Measurements from ENCODE around the gene OBP2B. TPM values are rescaled to one million over a fixed set of nuclear protein-coding genes. Genes with fewer than 3 reads are reported as not detected.
"Not testable (repeated sequence)": the region's sequence is repeated elsewhere in the genome, so short reads cannot be mapped to it uniquely, and the experiment has no call there.

The OBP2B gene
- total RNA-seq, 2 donors from 2014 or later: not detected

GRCh38 chr9:133230093-133230492, 21.0 kb upstream of the OBP2B start:
- ATAC-seq: no peak
- 72 to 79% methylated on average over 5 of the region's 5 CpGs for WGBS, 2 donors
- intact Hi-C loops (cut with DNase I): no loop called here
- Histone ChIP-seq H3K27me3 (no peaks in the 10 kb centered on the region), H3K36me3 (replicated peaks in 1 of 2; ENCODE audit: insufficient read depth in 1 of 2, low read depth in 2 of 2) (no peaks in the 10 kb centered on the region), H3K27ac (no peak overlapping the region), H3K4me1 (no peaks in the 10 kb centered on the region), H3K4me3 (no peak overlapping the region), H3K9me3 (no peaks in the 10 kb centered on the region)
- TF ChIP-seq CTCF (IDR thresholded peaks at IDR 0.05): no peak
- DNase-seq: no peak

- H3K36me3 ChIP-seq (replicated peaks in 1 of 2; ENCODE audit: insufficient read depth in 1 of 2, low read depth in 2 of 2); ATAC-seq; H3K27ac ChIP-seq; H3K4me1 ChIP-seq; H3K27me3 ChIP-seq; DNase-seq; H3K9me3 ChIP-seq; H3K4me3 ChIP-seq; intact Hi-C loops (cut with DNase I): not testable (repeated sequence)
- WGBS, 2 donors: 77% methylated on average over 19 to 20 of the region's 22 CpGs
Measured at GRCh38 chr9:133228474-133229193, 19.6 kb upstream of the OBP2B start.

GRCh38 chr9:133227996-133228395, 18.9 kb upstream of the OBP2B start:
- H3K4me1 ChIP-seq; ATAC-seq; H3K27ac ChIP-seq; H3K9me3 ChIP-seq; DNase-seq; intact Hi-C loops (cut with DNase I); H3K36me3 ChIP-seq (replicated peaks in 1 of 2; ENCODE audit: insufficient read depth in 1 of 2, low read depth in 2 of 2); H3K4me3 ChIP-seq; H3K27me3 ChIP-seq: not testable (repeated sequence)
- WGBS, 2 donors: 75 to 79% methylated on average over 6 to 8 of the region's 8 CpGs

- 73 to 79% methylated on average over 5 to 11 of the region's 11 CpGs for WGBS, 2 donors
- Histone ChIP-seq H3K27me3 (no peaks in the 10 kb centered on the region), H3K4me1 (no peaks in the 10 kb centered on the region), H3K36me3 (replicated peaks in 1 of 2; ENCODE audit: insufficient read depth in 1 of 2, low read depth in 2 of 2) (no peaks in the 10 kb centered on the region), H3K9me3 (no peaks in the 10 kb centered on the region), H3K4me3 (no peak overlapping the region), H3K27ac (no peak overlapping the region)
- ATAC-seq: no peak
- intact Hi-C loops (cut with DNase I): no loop called here
- DNase-seq: peak in 1 of 4 donors; percentile 3
- TF ChIP-seq CTCF (IDR thresholded peaks at IDR 0.05) (no peak), POLR2A (IDR thresholded peaks at IDR 0.05) (no peak)
Measured at GRCh38 chr9:133227242-133227860, 18.3 kb upstream of the OBP2B start.

GRCh38 chr9:133226219-133227171, 17.4 kb upstream of the OBP2B start:
- Histone ChIP-seq H3K4me3 (no peak overlapping the region), H3K27me3 (no peaks in the 10 kb centered on the region), H3K4me1 (no peaks in the 10 kb centered on the region), H3K9me3 (no peaks in the 10 kb centered on the region), H3K27ac (no peak overlapping the region), H3K36me3 (replicated peaks in 1 of 2; ENCODE audit: insufficient read depth in 1 of 2, low read depth in 2 of 2) (no peaks in the 10 kb centered on the region)
- no peak for TF ChIP-seq CTCF (IDR thresholded peaks at IDR 0.05)
- TF ChIP-seq POLR2A (IDR thresholded peaks at IDR 0.05): no peak
- WGBS, 2 donors: 58 to 67% methylated on average over 8 to 25 of the region's 25 CpGs
- intact Hi-C loops (cut with DNase I): no loop called here
- DNase-seq (no peak), ATAC-seq (no peak)

All from body of pancreas (tissue), 4 donors.